DND-41 (cell line): Measurements from ENCODE around the gene GDF9.

Experiments used
- ATAC-seq: fragments of 200-7000 bp; cut with Tn5 transposase; 3 replicates; pipeline ENCODE4 v1.9.1; 2021; ENCODE audit warnings: low read depth; ENCODE audit not compliant: insufficient read depth
- DNase-seq: peaks from one replicate; pipeline ENCODE4 v3.0.0-alpha.2; 2020
- H2AFZ ChIP-seq: 2 replicates; pipeline ENCODE4 v1.6.0; 2012; ENCODE audit warnings: low read depth, low read length
- H3K27ac ChIP-seq: 2 replicates; pipeline ENCODE4 v1.5.1; 2012; ENCODE audit warnings: low read length, inconsistent platforms
- H3K27me3 ChIP-seq: fragments of 200-600 bp; sonication (generic); 2 replicates; pipeline ENCODE4 v1.6.0; 2012; ENCODE audit warnings: low read length, mild to moderate bottlenecking, inconsistent platforms; ENCODE audit not compliant: insufficient read depth, poor library complexity
- H3K36me3 ChIP-seq: 2 replicates; pipeline ENCODE4 v1.5.1; 2012; ENCODE audit warnings: low read length, inconsistent platforms; ENCODE audit not compliant: insufficient read depth
- H3K4me1 ChIP-seq: 2 replicates; pipeline ENCODE4 v1.5.1; 2012; ENCODE audit warnings: mild to moderate bottlenecking, low read length; ENCODE audit not compliant: insufficient read depth
- H3K4me2 ChIP-seq: 2 replicates; pipeline ENCODE4 v1.6.0; 2012; ENCODE audit warnings: mild to moderate bottlenecking, moderate library complexity, low read length, inconsistent platforms; ENCODE audit not compliant: insufficient read depth
- H3K4me3 ChIP-seq, 2 experiments: fragments of 200-600 bp in 1 of 2; shearing (Covaris generic) in 1 of 2; 2 replicates each; pipeline ENCODE4 v1.5.1; 2012 to 2016; ENCODE audit warnings: inconsistent platforms in 2 of 2, low read length in 2 of 2, mild to moderate bottlenecking in 2 of 2, low read depth in 1 of 2, moderate library complexity in 1 of 2
- H3K79me2 ChIP-seq: 2 replicates; pipeline ENCODE4 v1.6.0; 2012; ENCODE audit warnings: low read length, inconsistent platforms; ENCODE audit not compliant: insufficient read depth
- H3K9ac ChIP-seq: 2 replicates; pipeline ENCODE4 v1.6.0; 2012; ENCODE audit warnings: low read depth, mild to moderate bottlenecking, inconsistent platforms, low read length, moderate library complexity
- H3K9me3 ChIP-seq: 2 replicates; pipeline ENCODE4 v1.5.1; 2012; ENCODE audit warnings: low read length, moderate library complexity, mild to moderate bottlenecking, inconsistent platforms; ENCODE audit not compliant: insufficient read depth, severe bottlenecking
- H4K20me1 ChIP-seq: 2 replicates; pipeline ENCODE4 v1.6.0; 2012; ENCODE audit warnings: low read length; ENCODE audit not compliant: insufficient read depth
- EZH2 ChIP-seq: IDR thresholded peaks from 3 replicates; pipeline ENCODE4 v1.6.1; 2012; ENCODE audit warnings: borderline replicate concordance, low read depth, mild to moderate bottlenecking, moderate library complexity, low read length, inconsistent platforms; ENCODE audit not compliant: severe bottlenecking
- TF ChIP-seq, protein P1 (sequence below): IDR thresholded peaks from 2 replicates; pipeline ENCODE4 v1.5.1; 2012; ENCODE audit warnings: borderline replicate concordance, low read length, moderate library complexity, mild to moderate bottlenecking; ENCODE audit not compliant: poor library complexity, severe bottlenecking; ENCODE audit errors: extremely low read depth

GDF9 gene

GRCh38 chr5:132886064-132886823, 20.0 kb upstream of the GDF9 start:
- Histone ChIP-seq H3K4me3 (no peak overlapping the region), H4K20me1 (no peaks in the 10 kb centered on the region), H3K27me3 (no peaks in the 10 kb centered on the region), H3K4me1 (no peaks in the 10 kb centered on the region), H2AFZ (no peak overlapping the region), H3K36me3 (peaks cover 84% of the 10 kb centered on the region), H3K9me3 (no peaks in the 10 kb centered on the region), H3K9ac (no peak overlapping the region), H3K4me2 (no peak overlapping the region), H3K79me2 (no peaks in the 10 kb centered on the region), H3K27ac (no peak overlapping the region)
- DNase-seq (no peak), ATAC-seq (no peak)
- TF ChIP-seq EZH2, result no peak
- TF ChIP-seq, protein P1, sequence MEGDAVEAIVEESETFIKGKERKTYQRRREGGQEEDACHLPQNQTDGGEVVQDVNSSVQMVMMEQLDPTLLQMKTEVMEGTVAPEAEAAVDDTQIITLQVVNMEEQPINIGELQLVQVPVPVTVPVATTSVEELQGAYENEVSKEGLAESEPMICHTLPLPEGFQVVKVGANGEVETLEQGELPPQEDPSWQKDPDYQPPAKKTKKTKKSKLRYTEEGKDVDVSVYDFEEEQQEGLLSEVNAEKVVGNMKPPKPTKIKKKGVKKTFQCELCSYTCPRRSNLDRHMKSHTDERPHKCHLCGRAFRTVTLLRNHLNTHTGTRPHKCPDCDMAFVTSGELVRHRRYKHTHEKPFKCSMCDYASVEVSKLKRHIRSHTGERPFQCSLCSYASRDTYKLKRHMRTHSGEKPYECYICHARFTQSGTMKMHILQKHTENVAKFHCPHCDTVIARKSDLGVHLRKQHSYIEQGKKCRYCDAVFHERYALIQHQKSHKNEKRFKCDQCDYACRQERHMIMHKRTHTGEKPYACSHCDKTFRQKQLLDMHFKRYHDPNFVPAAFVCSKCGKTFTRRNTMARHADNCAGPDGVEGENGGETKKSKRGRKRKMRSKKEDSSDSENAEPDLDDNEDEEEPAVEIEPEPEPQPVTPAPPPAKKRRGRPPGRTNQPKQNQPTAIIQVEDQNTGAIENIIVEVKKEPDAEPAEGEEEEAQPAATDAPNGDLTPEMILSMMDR, result no peak

GRCh38 chr5:132884548-132884947, 18.3 kb upstream of the GDF9 start:
- Histone ChIP-seq H3K27me3 (no peaks in the 10 kb centered on the region), H4K20me1 (no peaks in the 10 kb centered on the region), H3K79me2 (no peaks in the 10 kb centered on the region), H3K36me3 (peaks cover 89% of the 10 kb centered on the region), H3K4me2 (no peak overlapping the region), H3K27ac (no peak overlapping the region), H3K9me3 (no peaks in the 10 kb centered on the region), H3K4me1 (no peaks in the 10 kb centered on the region), H3K4me3 (no peak overlapping the region), H3K9ac (no peak overlapping the region), H2AFZ (no peak overlapping the region)
- TF ChIP-seq EZH2, result no peak
- TF ChIP-seq, protein P1, result no peak
- no peak for DNase-seq
- ATAC-seq, result no peak

DNA sequence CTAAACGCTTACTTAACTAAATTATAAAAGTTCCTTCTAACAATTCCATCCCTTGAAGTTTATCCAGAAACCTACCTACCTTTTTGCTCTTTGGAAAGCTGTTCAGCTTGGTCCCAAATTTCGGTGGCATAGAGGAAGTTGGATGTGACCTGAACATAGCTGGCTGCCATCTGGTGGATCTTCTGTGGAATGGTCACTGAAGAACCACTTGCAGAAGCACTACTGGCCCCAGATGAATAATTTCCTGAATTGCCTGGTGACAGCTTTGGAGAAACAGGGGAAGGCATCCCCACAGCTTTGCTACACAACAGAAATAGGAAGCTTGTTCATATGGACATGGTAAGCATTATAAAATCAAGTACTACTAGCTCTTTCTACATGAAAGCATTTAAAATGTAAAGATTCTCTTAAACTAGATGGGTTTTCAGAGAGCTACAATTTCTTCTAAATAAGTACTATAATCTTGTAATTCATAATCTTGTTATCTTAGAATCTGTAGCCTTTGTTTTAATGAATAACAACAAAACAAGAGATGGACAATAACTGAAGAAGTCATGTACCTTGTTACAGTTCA, 17.1 kb upstream of the GDF9 start:
- Histone ChIP-seq H3K36me3 (peaks cover 90% of the 10 kb centered on the region), H3K27me3 (no peaks in the 10 kb centered on the region), H3K4me3 (no peak overlapping the region), H3K4me1 (no peaks in the 10 kb centered on the region), H3K9ac (no peak overlapping the region), H4K20me1 (no peaks in the 10 kb centered on the region), H3K9me3 (no peaks in the 10 kb centered on the region), H3K4me2 (no peak overlapping the region), H3K79me2 (no peaks in the 10 kb centered on the region), H3K27ac (no peak overlapping the region), H2AFZ (no peak overlapping the region)
- DNase-seq (peak; percentile 33), ATAC-seq (peak; percentile 76)
- TF ChIP-seq, protein P1, result peak; percentile 64
- TF ChIP-seq EZH2, result no peak
